ENCODE results near the gene EFEMP2.

DNA sequence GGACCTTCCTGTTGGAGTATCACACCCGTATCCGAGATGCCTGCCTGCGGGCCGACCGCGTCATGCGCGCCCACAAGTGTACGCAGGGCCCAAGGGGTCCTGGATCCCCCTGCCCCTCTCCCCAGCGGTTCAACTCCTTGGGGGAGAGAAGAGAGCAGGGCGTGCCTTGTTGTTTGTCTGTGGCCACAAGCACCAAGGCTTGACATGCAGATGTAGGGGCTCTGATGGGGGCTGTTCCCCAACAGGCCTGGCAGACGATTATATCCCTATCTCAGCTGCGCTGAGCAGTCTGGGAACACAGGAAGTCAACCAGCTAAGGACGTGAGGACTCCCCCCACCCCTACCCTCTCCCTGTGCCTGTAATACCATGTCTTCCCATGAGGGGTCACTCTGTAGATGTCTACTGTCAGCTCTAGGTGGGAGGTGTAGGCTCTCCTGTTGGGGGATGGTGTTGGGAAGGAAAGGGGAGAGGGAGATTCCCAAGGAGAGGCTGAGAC, 21.5 kb downstream of the EFEMP2 start:
- TF ChIP-seq, protein P1, sequence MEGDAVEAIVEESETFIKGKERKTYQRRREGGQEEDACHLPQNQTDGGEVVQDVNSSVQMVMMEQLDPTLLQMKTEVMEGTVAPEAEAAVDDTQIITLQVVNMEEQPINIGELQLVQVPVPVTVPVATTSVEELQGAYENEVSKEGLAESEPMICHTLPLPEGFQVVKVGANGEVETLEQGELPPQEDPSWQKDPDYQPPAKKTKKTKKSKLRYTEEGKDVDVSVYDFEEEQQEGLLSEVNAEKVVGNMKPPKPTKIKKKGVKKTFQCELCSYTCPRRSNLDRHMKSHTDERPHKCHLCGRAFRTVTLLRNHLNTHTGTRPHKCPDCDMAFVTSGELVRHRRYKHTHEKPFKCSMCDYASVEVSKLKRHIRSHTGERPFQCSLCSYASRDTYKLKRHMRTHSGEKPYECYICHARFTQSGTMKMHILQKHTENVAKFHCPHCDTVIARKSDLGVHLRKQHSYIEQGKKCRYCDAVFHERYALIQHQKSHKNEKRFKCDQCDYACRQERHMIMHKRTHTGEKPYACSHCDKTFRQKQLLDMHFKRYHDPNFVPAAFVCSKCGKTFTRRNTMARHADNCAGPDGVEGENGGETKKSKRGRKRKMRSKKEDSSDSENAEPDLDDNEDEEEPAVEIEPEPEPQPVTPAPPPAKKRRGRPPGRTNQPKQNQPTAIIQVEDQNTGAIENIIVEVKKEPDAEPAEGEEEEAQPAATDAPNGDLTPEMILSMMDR (IDR thresholded peaks at IDR 0.05; ENCODE audit: extremely low read depth in 1 of 2, insufficient read depth in 1 of 2, low read depth in 1 of 2, low read length in 2 of 2) = peak; percentile 48 to 50
- TF ChIP-seq POLR2A (IDR thresholded peaks at IDR 0.05; ENCODE audit: low read depth, low read length) (peak; percentile 58), FOS (IDR thresholded peaks at IDR 0.05; ENCODE audit: borderline replicate concordance, insufficient read depth, low read length) (no peak)
